Skeletal muscle tissue (tissue), 4 donors: Measurements from ENCODE around the gene TMC1. TPM values are rescaled to one million over a fixed set of nuclear protein-coding genes. Genes with fewer than 3 reads are reported as not detected.

ENCODE experiments used
- H3K27ac ChIP-seq: one replicate; pipeline ENCODE4 v1.7.0; 2013; ENCODE audit warnings: mild to moderate bottlenecking, low read depth, low read length, inconsistent platforms
- H3K27me3 ChIP-seq, 3 donors: one replicate each; pipeline ENCODE4 v1.7.0; 2013; ENCODE audit warnings: low read length in 3 of 3; ENCODE audit not compliant: control insufficient read depth in 3 of 3, insufficient read depth in 3 of 3
- H3K36me3 ChIP-seq, 3 donors: one replicate each; pipeline ENCODE4 v1.7.0; 2013; ENCODE audit warnings: low read length in 3 of 3; ENCODE audit not compliant: control insufficient read depth in 3 of 3, insufficient read depth in 3 of 3
- H3K4me1 ChIP-seq, 3 donors: one replicate each; pipeline ENCODE4 v1.7.0; 2013; ENCODE audit warnings: low read length in 3 of 3, mild to moderate bottlenecking in 3 of 3; ENCODE audit not compliant: control insufficient read depth in 3 of 3, insufficient read depth in 3 of 3
- H3K4me3 ChIP-seq, 3 donors: one replicate each; pipeline ENCODE4 v1.7.0; 2013; ENCODE audit warnings: low read length in 3 of 3
- H3K9ac ChIP-seq, 3 donors: one replicate each; pipeline ENCODE4 v1.7.0; 2013; ENCODE audit warnings: low read length in 3 of 3, mild to moderate bottlenecking in 3 of 3, moderate library complexity in 2 of 3, low read depth in 1 of 3
- H3K9me3 ChIP-seq, 3 donors: one replicate each; pipeline ENCODE4 v1.7.0; 2013; ENCODE audit warnings: low read length in 3 of 3; ENCODE audit not compliant: control insufficient read depth in 3 of 3
- total RNA-seq: library from RNA; depleted of rRNA; stranded (reverse); fragments of >200 nt; gene quantifications from one replicate; pipeline ENCODE4 v1.2.3, GENCODE V29; 2014
- donor health status: Osteomylitis.

TMC1 gene
- total RNA-seq, 1 donor from 2014 or later, result 0.52 TPM

- Histone ChIP-seq H3K4me1 (no peaks in the 10 kb centered on the region), H3K36me3 (no peaks in the 10 kb centered on the region), H3K27me3 (no peaks in the 10 kb centered on the region)
Measured at GRCh38 chr9:72650206-72650605, 128.8 kb downstream of the TMC1 start.

GRCh38 chr9:72656021-72656420, 134.6 kb downstream of the TMC1 start:
- H3K4me3 ChIP-seq, result no peak overlapping the region

More at GRCh38 chr9:72650206-72650605, 128.8 kb downstream of the TMC1 start:
- Histone ChIP-seq H3K9ac (no peak overlapping the region), H3K4me3 (no peak overlapping the region), H3K9me3 (no peaks in the 10 kb centered on the region), H3K27ac (no peak overlapping the region)

DNA sequence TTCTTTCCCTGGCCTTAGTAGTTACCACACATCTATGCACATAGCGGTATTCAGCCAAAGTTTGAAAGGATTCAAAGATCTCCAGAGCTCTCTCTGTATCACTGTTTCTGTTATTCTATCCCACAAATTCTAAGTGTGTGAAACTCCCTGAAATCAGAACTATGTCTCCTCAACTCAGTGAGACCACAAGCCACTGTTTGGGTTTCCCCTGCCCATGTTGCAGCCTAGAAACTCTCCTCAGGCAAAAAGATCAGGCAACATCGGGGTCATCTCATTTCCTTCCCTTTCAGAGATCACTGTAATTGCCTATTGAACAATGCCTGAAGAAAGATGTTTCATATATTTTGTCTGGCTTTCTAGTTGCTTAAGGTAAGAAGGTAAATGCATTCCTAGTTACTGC, 135.6 kb downstream of the TMC1 start:
- Histone ChIP-seq H3K27me3 (no peaks in the 10 kb centered on the region), H3K9ac (no peak overlapping the region), H3K9me3 (no peaks in the 10 kb centered on the region), H3K4me3 (no peak overlapping the region), H3K4me1 (no peaks in the 10 kb centered on the region), H3K27ac (no peak overlapping the region), H3K36me3 (no peaks in the 10 kb centered on the region)

More at GRCh38 chr9:72656021-72656420, 134.6 kb downstream of the TMC1 start:
- no peaks in the 10 kb centered on the region for H3K4me1 ChIP-seq
- H3K36me3 ChIP-seq, result no peaks in the 10 kb centered on the region
- H3K9ac ChIP-seq, result no peak overlapping the region
- no peak overlapping the region for H3K27ac ChIP-seq
- no peaks in the 10 kb centered on the region for H3K9me3 ChIP-seq
- H3K27me3 ChIP-seq, result no peaks in the 10 kb centered on the region

DNA sequence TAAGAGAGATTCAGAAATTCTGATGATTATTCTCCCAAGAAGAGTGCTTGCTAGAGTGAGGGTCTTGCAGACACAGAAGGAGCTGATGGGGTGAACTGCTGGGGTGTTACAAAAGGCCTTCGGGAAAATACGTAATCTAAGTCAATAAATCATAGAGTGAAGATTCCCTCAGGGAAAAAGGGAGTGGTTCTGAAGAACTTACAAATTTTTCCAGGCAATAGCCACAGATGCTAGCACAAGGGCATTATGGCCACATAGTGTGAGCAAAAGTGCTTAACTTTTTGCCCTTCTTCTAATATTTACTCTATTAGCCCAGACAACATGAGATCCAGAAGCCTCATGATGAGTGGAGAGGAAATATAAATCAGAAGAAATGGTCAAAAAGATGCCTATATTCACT, 137.3 kb downstream of the TMC1 start:
- no peaks in the 10 kb centered on the region for H3K27me3 ChIP-seq
- no peak overlapping the region for H3K9ac ChIP-seq
- H3K36me3 ChIP-seq, result no peaks in the 10 kb centered on the region
- H3K4me1 ChIP-seq, result no peaks in the 10 kb centered on the region
- H3K27ac ChIP-seq, result no peak overlapping the region
- H3K9me3 ChIP-seq, result no peaks in the 10 kb centered on the region
- no peak overlapping the region for H3K4me3 ChIP-seq

GRCh38 chr9:72661401-72662135, 140.2 kb downstream of the TMC1 start:
- H3K27ac ChIP-seq, result no peak overlapping the region
- H3K4me1 ChIP-seq, result no peaks in the 10 kb centered on the region
- H3K9ac ChIP-seq, result no peak overlapping the region
- H3K27me3 ChIP-seq, result no peaks in the 10 kb centered on the region
- H3K9me3 ChIP-seq, result no peaks in the 10 kb centered on the region
- H3K36me3 ChIP-seq, result no peaks in the 10 kb centered on the region
- no peak overlapping the region for H3K4me3 ChIP-seq

GRCh38 chr9:72665421-72665820, 144.0 kb downstream of the TMC1 start:
- H3K27me3 ChIP-seq, result peaks cover 0 to 2% (median 0%) of the 10 kb centered on the region in 3 donors
- H3K27ac ChIP-seq, result no peak overlapping the region
- no peaks in the 10 kb centered on the region for H3K4me1 ChIP-seq
- no peak overlapping the region for H3K9ac ChIP-seq
- no peak overlapping the region for H3K4me3 ChIP-seq
- H3K36me3 ChIP-seq, result no peaks in the 10 kb centered on the region
- H3K9me3 ChIP-seq, result no peaks in the 10 kb centered on the region

GRCh38 chr9:72667181-72667580, 145.8 kb downstream of the TMC1 start:
- peaks cover 0 to 2% (median 0%) of the 10 kb centered on the region in 3 donors for H3K27me3 ChIP-seq
- H3K27ac ChIP-seq, result no peak overlapping the region
- no peaks in the 10 kb centered on the region for H3K36me3 ChIP-seq
- no peak overlapping the region for H3K9ac ChIP-seq
- no peaks in the 10 kb centered on the region for H3K9me3 ChIP-seq
- H3K4me1 ChIP-seq, result no peaks in the 10 kb centered on the region
- H3K4me3 ChIP-seq, result no peak overlapping the region

DNA sequence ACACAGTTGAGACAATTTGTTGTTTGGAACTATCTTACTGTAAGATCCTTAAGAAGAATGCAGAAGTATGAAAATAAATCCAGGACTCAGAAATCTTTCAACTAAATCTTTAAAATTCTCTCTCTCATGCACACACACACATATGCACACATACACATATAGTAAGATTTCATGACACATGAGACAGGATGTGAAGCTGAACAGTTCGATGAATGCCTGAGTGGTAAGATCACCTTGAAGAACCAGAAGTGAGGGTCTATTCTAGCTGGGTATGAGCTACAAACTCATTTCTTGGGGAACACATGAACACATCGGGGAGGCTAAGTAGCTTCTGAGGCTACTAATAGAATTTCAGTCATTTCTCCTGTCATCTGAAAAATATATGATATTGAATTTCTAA, 153.6 kb downstream of the TMC1 start:
- Histone ChIP-seq H3K9ac (no peak overlapping the region), H3K9me3 (no peaks in the 10 kb centered on the region), H3K27me3 (no peaks in the 10 kb centered on the region), H3K4me1 (no peaks in the 10 kb centered on the region), H3K27ac (no peak overlapping the region), H3K36me3 (no peaks in the 10 kb centered on the region), H3K4me3 (no peak overlapping the region)

GRCh38 chr9:72675586-72675985, 154.2 kb downstream of the TMC1 start:
- no peak overlapping the region for H3K27ac ChIP-seq
- no peaks in the 10 kb centered on the region for H3K9me3 ChIP-seq
- H3K9ac ChIP-seq, result no peak overlapping the region
- H3K36me3 ChIP-seq, result no peaks in the 10 kb centered on the region
- no peaks in the 10 kb centered on the region for H3K27me3 ChIP-seq
- no peak overlapping the region for H3K4me3 ChIP-seq
- H3K4me1 ChIP-seq, result no peaks in the 10 kb centered on the region

DNA sequence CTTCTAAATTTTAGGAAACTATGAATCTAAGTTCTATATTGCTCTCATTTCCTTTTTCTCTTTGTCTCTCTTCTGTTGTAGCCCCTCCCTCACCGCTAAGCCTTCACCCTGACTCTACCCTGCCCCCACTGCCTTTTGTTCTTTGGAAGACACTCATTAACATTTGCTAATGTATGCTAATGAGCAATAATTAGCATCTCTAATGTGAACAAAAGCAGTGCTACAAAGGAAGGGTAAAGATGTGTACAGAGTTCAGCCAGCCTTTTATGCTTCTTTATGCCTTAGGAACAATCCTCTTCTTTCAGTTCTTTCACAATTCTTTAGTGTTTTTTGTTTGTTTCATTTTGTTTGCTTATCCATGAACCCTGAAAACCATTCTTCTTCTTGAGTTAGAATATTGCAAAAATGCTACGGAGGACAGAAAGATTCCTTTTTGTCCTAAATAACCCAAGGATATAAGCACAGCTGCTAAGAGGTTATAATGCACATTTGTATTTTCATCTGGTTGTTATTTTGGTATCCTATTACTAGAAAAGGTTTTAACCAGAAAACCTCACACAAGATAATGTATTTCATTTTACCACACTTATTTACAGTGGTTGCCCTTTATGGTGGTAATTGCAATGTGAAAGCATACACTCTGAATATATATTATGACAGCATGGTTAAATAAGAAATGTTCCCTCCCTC, 159.3 kb downstream of the TMC1 start:
- no peaks in the 10 kb centered on the region for H3K36me3 ChIP-seq
- no peaks in the 10 kb centered on the region for H3K4me1 ChIP-seq
- no peaks in the 10 kb centered on the region for H3K9me3 ChIP-seq
- H3K4me3 ChIP-seq, result no peak overlapping the region
- H3K9ac ChIP-seq, result no peak overlapping the region
- H3K27ac ChIP-seq, result no peak overlapping the region
- no peaks in the 10 kb centered on the region for H3K27me3 ChIP-seq
